Kidney (tissue), 14 donors: ENCODE measurements around the gene GRK4. TPM values are rescaled to one million over a fixed set of nuclear protein-coding genes. Genes with fewer than 3 reads are reported as not detected.
A peak's percentile ranks its signal among the peaks of the same experiment; 100 is the strongest.

ENCODE experiments used
- DNase-seq, 5 donors: peaks; one replicate each; pipeline ENCODE4 v3.0.0-alpha.2; 2013 to 2020
- FAIRE-seq: peaks from 2 replicates; lab custom pipeline; 2012; peaks lifted over from hg19 to GRCh38; lab: Jason Lieb, UNC
- H3K27ac ChIP-seq, 2 donors: one replicate each; pipeline ENCODE4 v1.7.0; 2013; ENCODE audit warnings: low read depth in 2 of 2, low read length in 2 of 2, inconsistent platforms in 1 of 2
- H3K27me3 ChIP-seq: one replicate; pipeline ENCODE4 v1.7.1; 2013; ENCODE audit warnings: low read length, inconsistent platforms; ENCODE audit not compliant: control insufficient read depth, insufficient read depth
- H3K36me3 ChIP-seq, 3 donors: one replicate each; pipeline versions ENCODE4 v1.7.0 to v1.7.1; 2013; ENCODE audit warnings: low read length in 3 of 3, control low read depth in 1 of 3, inconsistent platforms in 1 of 3; ENCODE audit not compliant: insufficient read depth in 3 of 3, control insufficient read depth in 2 of 3
- H3K4me1 ChIP-seq, 3 donors: one replicate each; pipeline versions ENCODE4 v1.7.0 to v1.7.1; 2013; ENCODE audit warnings: low read length in 3 of 3, inconsistent platforms in 1 of 3, low read depth in 1 of 3; ENCODE audit not compliant: control insufficient read depth in 2 of 3, insufficient read depth in 2 of 3
- H3K4me3 ChIP-seq, 3 donors: one replicate each; pipeline versions ENCODE4 v1.7.0 to v1.8.1; 2013; ENCODE audit warnings: low read length in 3 of 3, control low read depth in 1 of 3, inconsistent platforms in 1 of 3
- H3K9ac ChIP-seq, 3 donors: one replicate each; pipeline versions ENCODE4 v1.7.0 to v1.7.1; 2013; ENCODE audit warnings: low read length in 3 of 3, control low read depth in 1 of 3, inconsistent platforms in 1 of 3
- H3K9me3 ChIP-seq, 3 donors: one replicate each; pipeline versions ENCODE4 v1.7.0 to v1.7.1; 2013; ENCODE audit warnings: low read length in 3 of 3, control low read depth in 1 of 3, inconsistent platforms in 1 of 3; ENCODE audit not compliant: control insufficient read depth in 2 of 3, insufficient read depth in 1 of 3
- CTCF ChIP-seq: IDR thresholded peaks from 3 replicates; pipeline ENCODE4 v1.5.1; 2012; ENCODE audit warnings: mild to moderate bottlenecking, moderate library complexity, borderline replicate concordance; ENCODE audit not compliant: insufficient read depth; ENCODE audit errors: extremely low read depth
- intact Hi-C: fragments of 100-400 bp; cut with DNase I; formaldehyde crosslinking; loops from one replicate; pipeline ENCODE4 v1.11.1; 2022
- polyA plus RNA-seq: library from polyadenylated mRNA; stranded (reverse); fragments of 350-450 nt; fragmentation: Illumina TruSeq; extraction: RNeasy Lipid Tissue Mini Kit (QIAGEN cat#74804); gene quantifications from one replicate; pipeline ENCODE4 v1.2.3, GENCODE V29; 2014; ENCODE audit warnings: low read depth, low replicate concordance; ENCODE audit not compliant: insufficient read depth
- total RNA-seq: library from RNA; stranded (reverse); fragmentation: NEBNext Ultra II Directional; extraction: Animal tissue kit (Norgen Biotek cat#: 25700); gene quantifications from one replicate; pipeline ENCODE4 v1.2.1, GENCODE V29; 2021
- donor health status: control.
- donor health status: control.
- donor health status: control.
- donor health status: control.
- donor health status: control.
- donor health status: DM: yes; HTN: yes; CAD: no.
- donor health status: Normal renal cell carcinoma (clear cell type).

GRK4 gene
- total and polyA plus RNA-seq, 2 donors from 2014 or later, result 4.3 TPM

DNA sequence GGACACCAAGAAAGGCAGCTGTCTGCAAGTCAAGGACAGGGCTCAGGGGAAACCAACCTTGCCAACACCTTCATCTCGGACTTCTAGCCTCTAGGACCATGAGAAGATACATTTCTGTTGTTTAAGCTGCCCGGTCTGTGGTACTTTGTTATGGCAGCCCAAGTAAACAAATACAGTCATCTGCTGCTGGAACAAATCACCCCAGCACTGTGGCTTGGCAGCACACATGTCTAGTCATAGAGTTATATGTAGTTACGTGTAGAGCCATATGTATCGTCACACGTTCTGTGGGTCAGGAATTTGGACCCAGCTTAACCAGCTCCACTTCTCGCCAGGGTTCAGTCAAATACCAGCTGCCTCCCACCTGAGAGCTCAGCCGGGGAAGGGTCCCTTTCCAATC lies 108.4 kb downstream of the GRK4 start:
- H3K9ac ChIP-seq, result no peak overlapping the region
- FAIRE-seq, result no peak
- no peaks in the 10 kb centered on the region for H3K27me3 ChIP-seq
- H3K27ac ChIP-seq, result no peak overlapping the region
- H3K4me1 ChIP-seq, result peaks cover 6 to 15% (median 6%) of the 10 kb centered on the region in 3 donors
- H3K36me3 ChIP-seq, result no peaks in the 10 kb centered on the region
- no peak for TF ChIP-seq CTCF
- intact Hi-C loops, result no loop called here
- DNase-seq, result no peak
- H3K4me3 ChIP-seq, result no peak overlapping the region
- H3K9me3 ChIP-seq, result no peaks in the 10 kb centered on the region

DNA sequence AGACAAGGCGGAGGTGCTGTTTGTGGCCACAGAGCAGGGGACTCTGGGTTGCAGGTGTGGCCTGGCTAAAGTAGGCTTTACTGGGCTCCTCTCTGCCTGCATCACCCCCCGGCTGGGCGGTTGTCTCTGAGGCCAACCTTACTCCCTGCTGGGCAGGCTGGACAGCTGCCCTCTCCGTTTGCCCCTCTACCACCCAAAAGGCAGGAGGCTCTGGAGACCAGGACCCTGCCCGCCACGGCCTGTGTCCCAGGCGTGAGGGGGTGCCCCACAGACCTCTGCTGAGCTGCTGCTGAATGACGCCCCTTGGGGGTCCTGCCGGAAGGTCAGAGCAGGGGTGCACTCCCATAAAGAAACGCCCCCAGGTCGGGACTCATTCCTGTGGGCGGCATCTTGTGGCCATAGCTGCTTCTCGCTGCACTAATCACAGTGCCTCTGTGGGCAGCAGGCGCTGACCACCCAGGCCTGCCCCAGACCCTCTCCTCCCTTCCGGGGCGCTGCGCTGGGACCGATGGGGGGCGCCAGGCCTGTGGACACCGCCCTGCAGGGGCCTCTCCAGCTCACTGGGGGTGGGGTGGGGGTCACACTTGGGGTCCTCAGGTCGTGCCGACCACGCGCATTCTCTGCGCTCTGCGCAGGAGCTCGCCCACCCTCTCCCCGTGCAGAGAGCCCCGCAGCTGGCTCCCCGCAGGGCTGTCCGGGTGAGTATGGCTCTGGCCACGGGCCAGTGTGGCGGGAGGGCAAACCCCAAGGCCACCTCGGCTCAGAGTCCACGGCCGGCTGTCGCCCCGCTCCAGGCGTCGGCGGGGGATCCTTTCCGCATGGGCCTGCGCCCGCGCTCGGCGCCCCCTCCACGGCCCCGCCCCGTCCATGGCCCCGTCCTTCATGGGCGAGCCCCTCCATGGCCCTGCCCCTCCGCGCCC lies 110.0 kb downstream of the GRK4 start:
- Histone ChIP-seq H3K36me3 (no peaks in the 10 kb centered on the region), H3K27me3 (no peaks in the 10 kb centered on the region), H3K27ac (no peak overlapping the region), H3K4me3 (peak overlapping the region; percentile 26 to 69 (median 64)), H3K4me1 (peaks cover 6 to 15% (median 6%) of the 10 kb centered on the region in 3 donors), H3K9me3 (no peaks in the 10 kb centered on the region), H3K9ac (peak overlapping the region in 2 of 3 donors; percentile 22 to 26)
- intact Hi-C loops, result no loop called here
- DNase-seq (peak in 2 of 5 donors; percentile 66 to 82), FAIRE-seq (no peak)
- no peak for TF ChIP-seq CTCF

DNA sequence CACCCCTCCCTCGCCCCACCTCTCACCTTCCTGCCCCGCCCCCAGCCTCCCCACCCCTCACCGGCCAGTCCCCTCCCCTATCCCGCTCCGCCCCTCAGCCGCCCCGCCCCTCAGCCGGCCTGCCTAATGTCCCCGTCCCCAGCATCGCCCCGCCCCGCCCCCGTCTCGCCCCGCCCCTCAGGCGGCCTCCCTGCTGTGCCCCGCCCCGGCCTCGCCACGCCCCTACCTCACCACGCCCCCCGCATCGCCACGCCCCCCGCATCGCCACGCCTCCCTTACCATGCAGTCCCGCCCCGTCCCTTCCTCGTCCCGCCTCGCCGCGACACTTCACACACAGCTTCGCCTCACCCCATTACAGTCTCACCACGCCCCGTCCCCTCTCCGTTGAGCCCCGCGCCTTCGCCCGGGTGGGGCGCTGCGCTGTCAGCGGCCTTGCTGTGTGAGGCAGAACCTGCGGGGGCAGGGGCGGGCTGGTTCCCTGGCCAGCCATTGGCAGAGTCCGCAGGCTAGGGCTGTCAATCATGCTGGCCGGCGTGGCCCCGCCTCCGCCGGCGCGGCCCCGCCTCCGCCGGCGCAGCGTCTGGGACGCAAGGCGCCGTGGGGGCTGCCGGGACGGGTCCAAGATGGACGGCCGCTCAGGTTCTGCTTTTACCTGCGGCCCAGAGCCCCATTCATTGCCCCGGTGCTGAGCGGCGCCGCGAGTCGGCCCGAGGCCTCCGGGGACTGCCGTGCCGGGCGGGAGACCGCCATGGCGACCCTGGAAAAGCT lies 110.9 kb downstream of the GRK4 start, which contains the start of the genes HTT and HTT-AS:
Gene HTT (plus strand): TSS at position 604 of the 768 bp plus-strand sequence. CDS start 145 bp downstream, at position 749.
Gene HTT-AS (minus strand): TSS at position 461 of the 768 bp plus-strand sequence.
- peak within 1 kb of the TSS; percentile 87 to 96 for H3K27ac ChIP-seq

More for the DNA sequence above, 110.9 kb downstream of the GRK4 start, which contains the start of the genes HTT and HTT-AS:
- Histone ChIP-seq H3K4me1 (peaks cover 6 to 15% (median 6%) of the 10 kb centered on the region in 3 donors), H3K9me3 (no peaks in the 10 kb centered on the region), H3K9ac (peak within 1 kb of the TSS; percentile 37 to 95 (median 63)), H3K4me3 (peak within 1 kb of the TSS; percentile 75 to 84 (median 83)), H3K36me3 (no peaks in the 10 kb centered on the region), H3K27me3 (no peaks in the 10 kb centered on the region)
- DNase-seq, result peak; percentile 96 to 99 (median 98)
- TF ChIP-seq CTCF, result peak; percentile 5
- FAIRE-seq, result no peak
- intact Hi-C loops, result no loop called here
